Naive thymus-derived CD8-positive, alpha-beta T cell (primary cell): ENCODE data around the gene TMEM158. TPM values are rescaled to one million over a fixed set of nuclear protein-coding genes. Genes with fewer than 3 reads are reported as not detected.

ENCODE experiments used
- ATAC-seq, 2 donors: fragments of 150-1000 bp; cut with Tn5 transposase in 1 of 2; sonication (Bioruptor Pico), chemical (Tn5 transposase) in 1 of 2; 1 replicate in 1 of 2; 2 replicates in 1 of 2; pipeline ENCODE4 v1.10.0; 2021; ENCODE audit warnings: mild to moderate bottlenecking in 2 of 2, moderate library complexity in 2 of 2
- POLR2A ChIA-PET: fragments of 350-600 bp; sonication (Branson Sonifier 250); formaldehyde crosslinking; loops from one replicate; lab custom pipeline; 2021; ENCODE audit warnings: antibody characterized with exemption; lab: Charles Lee
- DNase-seq, 10 donors: peaks; one replicate each; pipeline versions ENCODE4 v3.0.0 to v3.0.0-alpha.2; 2020 to 2022
- H3K27ac Mint-ChIP-seq, 10 donors: one replicate each; pipeline ENCODE4 v1.8.0; 2020 to 2022; ENCODE audit warnings: mild to moderate bottlenecking in 10 of 10, mixed read lengths in 10 of 10, moderate library complexity in 4 of 10, inconsistent platforms in 1 of 10
- H3K27me3 Mint-ChIP-seq, 5 donors: one replicate each; pipeline ENCODE4 v1.8.0; 2021 to 2022; ENCODE audit warnings: mixed read lengths in 5 of 5
- H3K36me3 Mint-ChIP-seq, 3 donors: one replicate each; pipeline ENCODE4 v1.8.0; 2020 to 2022; ENCODE audit warnings: mixed read lengths in 3 of 3, mild to moderate bottlenecking in 2 of 3, inconsistent platforms in 1 of 3
- H3K4me1 Mint-ChIP-seq, 4 donors: one replicate each; pipeline ENCODE4 v1.8.0; 2021 to 2022; ENCODE audit warnings: mixed read lengths in 4 of 4
- H3K4me3 Mint-ChIP-seq, 10 donors: one replicate each; pipeline ENCODE4 v1.8.0; 2020 to 2022; ENCODE audit warnings: mild to moderate bottlenecking in 10 of 10, mixed read lengths in 10 of 10, moderate library complexity in 6 of 10, inconsistent platforms in 1 of 10
- H3K9me3 Mint-ChIP-seq, 9 donors: one replicate each; pipeline ENCODE4 v1.8.0; 2020 to 2022; ENCODE audit warnings: mixed read lengths in 9 of 9, mild to moderate bottlenecking in 3 of 9, inconsistent platforms in 1 of 9, moderate library complexity in 1 of 9
- polyA plus RNA-seq, 3 donors: library from polyadenylated mRNA; unstranded; fragments of 300-500 nt; fragmentation: Illumina TruSeq; gene quantifications; one replicate each; pipeline ENCODE4 v1.2.3, GENCODE V29; 2021
- total RNA-seq, 8 experiments: library from RNA in 2 of 8; stranded (reverse) in 2 of 8; gene quantifications; one replicate each; pipeline ENCODE4 v1.2.3 and lab custom pipeline; 2021 to 2026

The TMEM158 gene
- total and polyA plus RNA-seq, 5 experiments from 2014 or later: 0.22 TPM; not detected in 4

DNA sequence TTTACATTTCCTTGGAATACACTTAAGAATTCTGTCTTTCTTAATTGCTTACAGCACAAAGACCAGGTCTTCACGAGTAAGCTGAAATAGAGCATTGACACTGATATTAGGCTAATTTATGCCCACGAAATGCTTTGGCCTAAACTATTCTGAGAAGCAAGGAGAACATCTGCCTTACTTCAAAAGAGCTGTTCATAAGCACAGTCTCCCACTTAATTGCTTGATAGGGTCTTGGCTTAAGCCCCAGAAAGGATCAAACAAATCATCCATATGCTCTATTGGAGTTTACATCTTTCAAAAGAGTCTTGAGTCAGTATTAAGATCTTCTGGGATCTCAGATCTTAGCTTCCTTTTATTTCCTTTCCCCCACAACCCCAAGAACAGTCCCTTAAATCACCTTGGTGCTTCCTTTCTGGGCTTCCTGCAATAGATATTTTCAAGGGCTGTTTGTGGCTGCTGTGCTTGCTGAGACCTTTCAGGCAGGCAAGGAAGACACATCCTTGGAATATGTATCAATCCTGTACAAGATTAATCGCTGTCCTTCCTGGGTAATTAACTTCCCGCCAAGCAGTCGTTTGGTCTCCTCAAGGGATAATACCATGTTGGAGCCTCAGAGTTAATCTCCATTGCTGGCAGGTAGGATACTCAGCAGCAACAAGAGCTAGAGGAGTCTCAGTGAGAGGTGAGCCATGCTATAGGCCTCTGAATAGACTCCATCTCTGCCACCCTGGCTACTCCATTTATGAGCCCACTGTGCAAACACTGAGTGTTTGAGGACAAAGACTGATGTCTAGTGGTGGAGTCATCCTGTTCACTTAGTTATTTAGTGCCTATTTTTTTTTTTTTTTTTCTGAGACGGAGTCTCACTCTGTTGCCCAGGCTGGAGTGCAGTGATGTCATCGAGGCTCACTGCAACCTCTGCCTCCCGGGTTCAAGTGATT, 37.1 kb downstream of the TMEM158 start:
- H3K36me3 Mint-ChIP-seq: no peaks in the 10 kb centered on the region
- H3K4me1 Mint-ChIP-seq: peaks cover 0 to 5% (median 0%) of the 10 kb centered on the region in 4 donors
- POLR2A ChIA-PET: no interaction called here
- ATAC-seq (no peak), DNase-seq (no peak)
- no peak overlapping the region for H3K27ac Mint-ChIP-seq
- H3K4me3 Mint-ChIP-seq: no peak overlapping the region
- peaks cover 0 to 42% (median 3%) of the 10 kb centered on the region in 5 donors for H3K27me3 Mint-ChIP-seq
- no peaks in the 10 kb centered on the region for H3K9me3 Mint-ChIP-seq

DNA sequence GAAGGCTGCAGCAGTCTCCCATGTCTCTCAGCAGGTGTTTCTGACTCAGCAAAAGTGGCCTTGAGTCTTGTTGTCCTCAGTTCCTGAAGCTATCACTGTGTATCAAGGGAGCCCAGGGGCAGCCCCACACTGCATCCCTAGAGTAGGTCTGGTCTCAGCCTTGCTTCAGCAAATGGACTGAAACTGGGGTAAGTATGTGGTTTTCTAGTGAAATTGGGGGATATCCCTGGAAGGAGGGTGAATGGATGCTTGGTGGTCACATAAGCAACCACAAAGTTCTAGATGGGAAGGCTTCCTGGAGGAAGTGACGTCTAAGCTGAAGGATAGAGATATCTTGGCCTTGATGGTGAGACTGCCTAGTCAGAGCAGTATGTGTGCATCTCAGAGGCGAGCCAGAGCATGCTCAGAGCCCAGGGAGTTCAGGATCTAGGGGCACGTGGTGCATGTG, 38.4 kb downstream of the TMEM158 start:
- Mint-ChIP-seq H3K4me1 (peaks cover 0 to 5% (median 0%) of the 10 kb centered on the region in 4 donors), H3K27me3 (peaks cover 0 to 47% (median 5%) of the 10 kb centered on the region in 5 donors), H3K27ac (no peak overlapping the region), H3K9me3 (no peaks in the 10 kb centered on the region), H3K36me3 (no peaks in the 10 kb centered on the region), H3K4me3 (no peak overlapping the region)
- ATAC-seq (no peak), DNase-seq (no peak)
- POLR2A ChIA-PET: no interaction called here

DNA sequence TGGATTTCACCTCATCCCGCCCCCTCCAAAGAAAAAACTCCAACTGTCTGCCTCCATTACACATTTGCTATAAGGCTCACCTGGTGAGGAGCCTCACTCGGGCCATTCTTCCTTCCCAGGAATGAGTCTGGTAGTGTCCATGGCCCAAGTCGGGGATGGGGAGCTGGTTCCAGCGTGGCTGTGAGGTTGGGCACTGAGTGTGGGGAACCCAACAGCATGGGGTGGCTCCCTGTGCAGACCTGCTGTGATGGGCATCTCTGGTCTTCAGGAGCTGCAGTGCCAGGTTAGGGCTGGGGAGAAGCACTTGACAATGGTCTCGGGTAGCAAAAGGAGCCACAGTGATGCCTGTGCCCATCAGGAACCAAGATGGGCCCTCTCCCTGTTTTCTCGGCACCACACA, 39.2 kb downstream of the TMEM158 start:
- Mint-ChIP-seq H3K9me3 (no peaks in the 10 kb centered on the region), H3K27me3 (peaks cover 0 to 50% (median 5%) of the 10 kb centered on the region in 5 donors), H3K27ac (no peak overlapping the region), H3K36me3 (no peaks in the 10 kb centered on the region), H3K4me1 (peaks cover 0 to 5% (median 0%) of the 10 kb centered on the region in 4 donors), H3K4me3 (no peak overlapping the region)
- POLR2A ChIA-PET: no interaction called here
- no peak for ATAC-seq
- DNase-seq: no peak

DNA sequence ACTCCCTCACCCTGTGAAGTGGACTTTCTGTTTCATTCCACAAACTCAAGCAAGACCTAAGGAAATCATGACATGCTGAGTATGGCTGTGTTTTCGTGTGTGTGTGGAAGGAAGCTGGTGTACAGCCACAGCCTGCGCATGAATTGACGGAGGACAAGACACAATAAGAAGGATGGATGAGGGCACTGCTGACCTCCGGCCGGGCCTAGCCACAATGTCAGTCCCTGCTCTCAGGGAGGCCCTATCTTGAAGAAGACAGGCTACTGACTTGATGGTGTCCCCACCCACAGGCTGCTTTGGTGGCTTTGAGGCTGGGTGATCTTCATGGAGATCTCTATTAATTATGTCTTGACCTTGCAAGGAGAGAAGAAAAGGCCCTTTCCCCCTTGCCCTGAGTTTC, 40.6 kb downstream of the TMEM158 start:
- Mint-ChIP-seq H3K9me3 (no peaks in the 10 kb centered on the region), H3K27me3 (peaks cover 0 to 48% (median 7%) of the 10 kb centered on the region in 5 donors), H3K36me3 (no peaks in the 10 kb centered on the region), H3K4me1 (peaks cover 0 to 5% (median 0%) of the 10 kb centered on the region in 4 donors), H3K4me3 (no peak overlapping the region), H3K27ac (peak overlapping the region in 1 of 10 donors; percentile 63)
- POLR2A ChIA-PET: no interaction called here
- ATAC-seq: no peak
- DNase-seq: no peak

DNA sequence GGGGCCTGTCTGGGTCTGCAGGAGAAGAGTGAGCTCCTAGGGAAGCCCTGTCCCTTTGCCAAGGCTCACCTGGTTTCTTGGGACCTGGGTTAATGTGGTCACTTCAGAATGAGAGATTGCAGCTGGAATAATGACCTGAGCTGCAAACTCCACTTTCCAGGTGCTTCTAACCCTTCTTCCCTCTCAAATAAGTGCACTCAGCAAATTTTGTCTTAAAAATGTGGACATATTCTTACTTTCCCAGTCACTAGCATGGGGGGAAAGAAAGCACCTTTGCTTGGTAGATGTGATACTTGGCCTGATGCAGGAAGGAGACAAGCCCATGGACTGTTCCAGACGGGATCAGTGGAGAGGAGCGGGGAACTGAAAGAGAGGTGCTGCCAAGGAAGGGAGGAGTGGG, 41.0 kb downstream of the TMEM158 start:
- no peaks in the 10 kb centered on the region for H3K9me3 Mint-ChIP-seq
- peak overlapping the region in 1 of 10 donors; percentile 63 for H3K27ac Mint-ChIP-seq
- no peaks in the 10 kb centered on the region for H3K36me3 Mint-ChIP-seq
- H3K27me3 Mint-ChIP-seq: peaks cover 0 to 48% (median 8%) of the 10 kb centered on the region in 5 donors
- H3K4me1 Mint-ChIP-seq: peaks cover 0 to 5% (median 0%) of the 10 kb centered on the region in 4 donors
- POLR2A ChIA-PET: no interaction called here
- H3K4me3 Mint-ChIP-seq: no peak overlapping the region
- DNase-seq: no peak
- no peak for ATAC-seq

DNA sequence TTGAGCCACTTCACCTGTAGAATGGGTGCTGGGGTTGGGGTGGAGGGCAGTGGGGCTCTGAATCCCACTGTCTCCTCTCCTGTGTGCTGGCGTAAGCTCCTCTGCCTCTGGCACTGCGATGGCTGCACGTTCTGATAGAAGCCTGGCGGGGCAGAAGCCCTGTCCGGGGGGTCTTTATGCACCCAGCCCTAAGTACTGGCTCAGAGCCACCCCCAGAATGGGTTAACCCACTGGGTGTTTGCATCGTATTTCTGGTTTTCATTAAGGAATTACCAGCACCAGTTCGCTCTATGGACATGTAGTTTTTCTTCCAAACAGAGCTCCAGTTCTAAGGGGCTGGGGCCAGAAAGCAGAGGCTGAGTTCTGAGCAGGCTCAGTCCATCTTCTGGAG, 42.2 kb downstream of the TMEM158 start:
- peaks cover 0 to 57% (median 8%) of the 10 kb centered on the region in 5 donors for H3K27me3 Mint-ChIP-seq
- no peaks in the 10 kb centered on the region for H3K9me3 Mint-ChIP-seq
- no peak overlapping the region for H3K4me3 Mint-ChIP-seq
- ATAC-seq (no peak), DNase-seq (no peak)
- no peaks in the 10 kb centered on the region for H3K36me3 Mint-ChIP-seq
- peaks cover 0 to 5% (median 0%) of the 10 kb centered on the region in 4 donors for H3K4me1 Mint-ChIP-seq
- POLR2A ChIA-PET: no interaction called here
- H3K27ac Mint-ChIP-seq: no peak overlapping the region

DNA sequence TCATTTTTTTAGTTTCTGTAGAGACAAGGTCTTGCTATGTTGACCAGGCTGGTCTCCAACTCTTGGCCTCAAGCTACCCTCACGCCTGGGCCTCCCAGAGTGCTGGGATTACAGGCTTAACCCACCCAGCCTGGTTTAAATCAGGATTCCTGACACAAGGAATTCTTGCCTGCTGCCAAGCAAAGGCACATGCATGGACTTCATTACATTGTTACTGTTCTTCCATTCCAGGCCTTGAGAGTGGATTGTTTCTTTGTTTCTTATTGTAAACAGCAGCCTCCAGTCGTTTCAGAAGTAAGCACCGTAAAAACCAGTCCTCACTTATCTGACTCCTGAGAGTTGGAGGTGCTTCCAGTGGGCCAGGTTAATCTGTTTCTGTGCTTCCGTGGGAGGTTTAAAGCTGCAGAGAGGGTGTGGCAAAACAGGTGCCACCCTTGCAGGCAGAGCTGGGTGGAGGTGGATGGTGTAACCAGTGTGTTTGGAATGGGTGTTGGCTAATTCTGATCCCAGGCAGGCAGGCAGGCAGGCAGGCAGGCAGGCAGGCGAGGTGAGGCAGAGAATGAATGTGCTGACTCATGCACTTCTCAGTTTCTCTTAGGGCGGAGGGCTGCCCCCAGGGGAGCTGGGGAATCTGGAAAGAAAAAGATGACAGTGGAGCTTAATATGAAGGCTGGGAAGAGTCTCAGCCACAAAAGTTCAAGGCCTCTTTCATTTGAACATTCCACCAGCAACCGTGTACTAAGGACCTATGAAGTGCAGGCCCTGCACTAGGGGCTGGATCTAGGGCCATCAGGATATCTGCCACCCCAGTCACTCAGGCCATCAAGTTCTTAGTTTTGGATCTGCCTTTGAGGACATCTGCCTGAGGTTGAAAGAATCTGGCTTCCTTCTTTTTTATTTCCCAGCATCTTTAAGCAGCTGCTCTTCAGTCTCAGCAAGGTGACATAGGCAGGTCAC, 42.9 kb downstream of the TMEM158 start:
- no peak for ATAC-seq
- H3K9me3 Mint-ChIP-seq: no peaks in the 10 kb centered on the region
- no peak overlapping the region for H3K4me3 Mint-ChIP-seq
- POLR2A ChIA-PET: no interaction called here
- peaks cover 0 to 5% (median 0%) of the 10 kb centered on the region in 4 donors for H3K4me1 Mint-ChIP-seq
- peaks cover 0 to 64% (median 8%) of the 10 kb centered on the region in 5 donors for H3K27me3 Mint-ChIP-seq
- no peak for DNase-seq
- no peak overlapping the region for H3K27ac Mint-ChIP-seq
- H3K36me3 Mint-ChIP-seq: no peaks in the 10 kb centered on the region

DNA sequence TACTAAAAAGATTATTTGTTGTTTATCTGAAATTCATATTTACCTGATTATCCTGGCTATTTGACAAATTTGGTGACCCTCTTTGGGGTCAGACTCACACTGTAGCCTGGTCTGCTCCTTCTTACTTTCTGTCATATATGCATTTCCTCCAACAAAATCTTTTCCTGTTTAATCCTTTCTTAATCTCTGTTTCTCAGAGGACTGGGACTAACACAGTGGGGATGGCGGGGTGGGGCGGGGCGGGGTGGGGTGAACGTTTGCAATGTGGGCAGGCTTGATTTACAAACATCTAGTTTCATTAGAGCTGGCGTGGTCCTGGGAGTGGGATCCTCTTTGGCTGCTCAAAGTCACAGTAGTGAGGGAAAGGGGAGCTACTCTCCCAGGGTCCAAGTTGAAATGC, 44.6 kb downstream of the TMEM158 start:
- POLR2A ChIA-PET: no interaction called here

DNA sequence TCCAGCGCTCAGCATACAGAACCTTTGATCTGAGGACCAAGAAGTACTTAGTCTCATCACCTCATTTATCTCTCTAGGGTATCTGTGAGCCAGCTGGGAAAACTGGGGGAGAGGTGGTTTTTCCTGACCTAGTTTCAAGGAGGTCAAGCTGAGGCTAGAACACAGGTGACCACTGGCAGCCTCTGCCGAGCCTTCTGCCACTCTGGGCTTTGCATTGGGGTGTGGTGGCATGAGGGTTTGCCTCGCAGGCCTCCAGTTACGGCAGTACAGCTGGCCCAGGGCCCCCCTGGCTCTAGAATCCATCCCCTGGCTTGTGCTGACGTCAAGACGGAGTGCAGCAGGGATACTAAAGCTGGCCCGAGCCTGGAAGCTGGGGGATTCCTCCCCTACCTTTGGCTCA, 45.2 kb downstream of the TMEM158 start:
- POLR2A ChIA-PET: no interaction called here
- Mint-ChIP-seq H3K27ac (no peak overlapping the region), H3K4me1 (peaks cover 0 to 2% (median 0%) of the 10 kb centered on the region in 4 donors), H3K4me3 (no peak overlapping the region), H3K36me3 (no peaks in the 10 kb centered on the region), H3K9me3 (no peaks in the 10 kb centered on the region), H3K27me3 (peaks cover 3 to 56% (median 15%) of the 10 kb centered on the region in 5 donors)
- DNase-seq (no peak), ATAC-seq (no peak)

More for the DNA sequence above, 44.6 kb downstream of the TMEM158 start:
- peaks cover 3 to 61% (median 15%) of the 10 kb centered on the region in 5 donors for H3K27me3 Mint-ChIP-seq
- DNase-seq (no peak), ATAC-seq (no peak)
- no peak overlapping the region for H3K4me3 Mint-ChIP-seq
- H3K9me3 Mint-ChIP-seq: no peaks in the 10 kb centered on the region
- H3K36me3 Mint-ChIP-seq: no peaks in the 10 kb centered on the region
- peaks cover 0 to 2% (median 0%) of the 10 kb centered on the region in 4 donors for H3K4me1 Mint-ChIP-seq
- H3K27ac Mint-ChIP-seq: no peak overlapping the region

DNA sequence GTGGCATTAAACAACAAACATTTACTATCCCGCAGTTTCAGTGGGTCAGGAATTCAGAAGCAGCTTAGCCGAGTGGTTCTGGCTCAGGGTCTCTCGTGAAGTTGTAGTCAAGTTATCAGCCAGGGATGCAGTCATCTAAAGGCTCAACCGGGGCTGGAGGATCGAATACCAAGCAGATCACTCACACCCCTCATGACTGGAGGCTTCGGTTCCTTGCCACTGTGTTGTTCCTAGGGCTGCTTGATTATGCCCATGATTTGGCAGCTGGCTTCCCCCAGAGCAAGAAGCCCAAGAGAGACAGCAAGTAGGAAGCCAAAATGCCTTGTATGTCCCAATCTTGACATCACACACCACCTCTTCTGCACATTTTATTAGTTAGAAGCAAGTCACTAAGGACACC, 46.0 kb downstream of the TMEM158 start:
- peak overlapping the region in 1 of 10 donors; percentile 6 for H3K27ac Mint-ChIP-seq
- DNase-seq: no peak
- H3K27me3 Mint-ChIP-seq: peaks cover 3 to 48% (median 15%) of the 10 kb centered on the region in 5 donors
- no peaks in the 10 kb centered on the region for H3K36me3 Mint-ChIP-seq
- POLR2A ChIA-PET: no interaction called here
- H3K4me1 Mint-ChIP-seq: no peaks in the 10 kb centered on the region
- ATAC-seq: no peak
- no peak overlapping the region for H3K4me3 Mint-ChIP-seq
- H3K9me3 Mint-ChIP-seq: no peaks in the 10 kb centered on the region

DNA sequence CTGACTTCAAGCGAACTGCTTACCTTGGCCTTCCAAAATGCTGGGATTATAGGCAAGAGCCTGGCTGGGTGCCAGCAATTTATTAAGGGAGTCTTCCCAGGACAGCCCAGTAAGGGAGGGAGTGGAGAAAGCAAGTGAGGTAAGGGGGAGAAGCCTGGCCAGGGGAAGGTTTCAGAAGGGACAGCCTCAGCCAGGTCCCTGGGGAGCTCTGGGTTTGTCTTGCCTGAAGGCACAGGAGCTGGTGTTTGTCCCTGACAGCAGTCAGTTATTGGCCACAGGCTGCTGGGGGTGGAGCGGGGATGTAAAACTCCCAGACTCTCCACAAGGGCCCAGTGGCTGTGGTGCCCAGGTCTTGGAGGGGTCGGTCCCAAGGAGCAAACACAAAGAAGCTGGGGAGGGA, 46.9 kb downstream of the TMEM158 start:
- no peak for ATAC-seq
- no peak overlapping the region for H3K4me3 Mint-ChIP-seq
- H3K4me1 Mint-ChIP-seq: no peaks in the 10 kb centered on the region
- H3K27me3 Mint-ChIP-seq: peaks cover 3 to 45% (median 15%) of the 10 kb centered on the region in 5 donors
- no peak for DNase-seq
- no peaks in the 10 kb centered on the region for H3K36me3 Mint-ChIP-seq
- no peaks in the 10 kb centered on the region for H3K9me3 Mint-ChIP-seq
- no peak overlapping the region for H3K27ac Mint-ChIP-seq
- POLR2A ChIA-PET: no interaction called here

DNA sequence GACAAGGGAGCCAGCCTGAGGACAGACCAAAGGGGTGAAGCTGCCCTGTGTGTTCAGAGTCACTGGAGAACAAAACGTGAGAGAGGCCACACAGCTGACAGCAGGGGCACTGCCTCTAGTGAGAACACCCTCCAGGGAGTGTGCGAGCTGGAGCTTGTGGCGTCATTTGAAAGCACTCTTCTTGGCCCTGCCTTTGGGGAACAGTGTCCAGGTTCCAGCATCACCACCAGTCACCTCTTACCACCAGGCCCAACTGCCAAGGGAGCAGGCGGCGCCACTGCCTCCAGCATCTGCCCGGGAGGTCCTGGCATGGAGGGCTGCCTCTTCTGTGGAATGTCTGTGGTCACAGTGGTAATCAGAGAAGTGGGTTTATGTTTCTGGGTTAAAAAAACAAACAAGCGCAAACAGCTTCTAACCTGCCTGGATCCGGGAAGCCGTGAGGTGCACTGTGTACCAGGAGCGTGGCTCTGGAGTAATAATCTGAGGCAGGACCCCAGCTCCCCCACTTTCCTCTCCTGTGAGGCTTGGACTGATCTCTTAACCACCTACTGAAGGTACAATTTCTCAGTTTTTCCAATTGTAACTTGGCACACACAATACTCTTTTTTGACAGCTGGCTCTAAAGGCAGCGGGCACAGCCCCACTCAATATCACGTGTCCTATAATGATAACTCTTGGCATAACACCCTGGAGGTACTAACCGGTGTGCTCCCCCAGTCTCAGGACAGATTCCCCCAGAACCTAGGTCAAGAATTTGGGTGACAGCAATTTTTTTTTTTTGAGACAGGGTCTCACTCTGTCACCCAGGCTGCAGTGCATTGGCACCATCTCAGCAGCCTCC, 47.7 kb downstream of the TMEM158 start:
- Mint-ChIP-seq H3K27me3 (peaks cover 4 to 49% (median 12%) of the 10 kb centered on the region in 5 donors), H3K4me3 (no peak overlapping the region), H3K9me3 (no peaks in the 10 kb centered on the region), H3K36me3 (no peaks in the 10 kb centered on the region), H3K27ac (no peak overlapping the region), H3K4me1 (no peaks in the 10 kb centered on the region)
- DNase-seq (no peak), ATAC-seq (no peak)
- POLR2A ChIA-PET: no interaction called here
